Dedifferentiated amniotic fluid mesenchymal stem cell (primary cell): Measurements from ENCODE around the gene OIP5.
A peak's percentile ranks its signal among the peaks of the same experiment; 100 is the strongest.
"Not testable (repeated sequence)": the region's sequence is repeated elsewhere in the genome, so short reads cannot be mapped to it uniquely, and the experiment has no call there.

Experiments used
- DNase-seq: peaks from one replicate; pipeline ENCODE4 v3.0.0-alpha.2; 2016; ENCODE audit errors: extremely low spot score

OIP5 gene

GRCh38 chr15:41304149-41304770 is 28.1 kb downstream of the OIP5 start:
- DNase-seq: no peak

- no peak for DNase-seq
Measured at GRCh38 chr15:41301587-41301986, 30.8 kb downstream of the OIP5 start.

- DNase-seq: not testable (repeated sequence)
Measured at GRCh38 chr15:41301139-41301538, 31.3 kb downstream of the OIP5 start.

GRCh38 chr15:41292521-41292920 is 39.9 kb downstream of the OIP5 start:
- no peak for DNase-seq

GRCh38 chr15:41291065-41291631 is 41.2 kb downstream of the OIP5 start:
- DNase-seq: no peak

GRCh38 chr15:41289953-41290352 is 42.4 kb downstream of the OIP5 start:
- no peak for DNase-seq

- no peak for DNase-seq
Measured at GRCh38 chr15:41288464-41288863, 43.9 kb downstream of the OIP5 start.

GRCh38 chr15:41286665-41287333 is 45.6 kb downstream of the OIP5 start:
- no peak for DNase-seq

GRCh38 chr15:41285285-41285684 is 47.1 kb downstream of the OIP5 start:
- no peak for DNase-seq

GRCh38 chr15:41284427-41285177 is 47.8 kb downstream of the OIP5 start:
- DNase-seq: no peak

GRCh38 chr15:41283653-41284426 is 48.6 kb downstream of the OIP5 start:
- peak; percentile 100 for DNase-seq

- not testable (repeated sequence) for DNase-seq
Measured at GRCh38 chr15:41282980-41283652, 49.3 kb downstream of the OIP5 start.

- not testable (repeated sequence) for DNase-seq
Measured at GRCh38 chr15:41282436-41282835, 50.0 kb downstream of the OIP5 start.

- DNase-seq: peak; percentile 80
Measured at GRCh38 chr15:41281236-41281635, 51.2 kb downstream of the OIP5 start.

- no peak for DNase-seq
Measured at GRCh38 chr15:41279535-41280283, 52.7 kb downstream of the OIP5 start.

GRCh38 chr15:41278319-41278718 is 54.1 kb downstream of the OIP5 start:
- no peak for DNase-seq

GRCh38 chr15:41276831-41277230 is 55.6 kb downstream of the OIP5 start:
- no peak for DNase-seq

GRCh38 chr15:41269887-41270286 is 62.5 kb downstream of the OIP5 start:
- DNase-seq: no peak

GRCh38 chr15:41263891-41264351 is 68.5 kb downstream of the OIP5 start:
- no peak for DNase-seq

- no peak for DNase-seq
Measured at GRCh38 chr15:41262571-41262970, 69.8 kb downstream of the OIP5 start.
